GM18873 (cell line): ENCODE measurements around the gene DLG2.
"Not testable (repeated sequence)": the region's sequence is repeated elsewhere in the genome, so short reads cannot be mapped to it uniquely, and the experiment has no call there.

Source experiments
- ATAC-seq: cut with Tn5 transposase; IDR thresholded peaks from one replicate; pipeline ENCODE4 v1.9.1; 2021; ENCODE audit warnings: mild to moderate bottlenecking, moderate library complexity, moderate number of reproducible peaks; ENCODE audit not compliant: unreplicated experiment, low FRiP score

The DLG2 gene

DNA sequence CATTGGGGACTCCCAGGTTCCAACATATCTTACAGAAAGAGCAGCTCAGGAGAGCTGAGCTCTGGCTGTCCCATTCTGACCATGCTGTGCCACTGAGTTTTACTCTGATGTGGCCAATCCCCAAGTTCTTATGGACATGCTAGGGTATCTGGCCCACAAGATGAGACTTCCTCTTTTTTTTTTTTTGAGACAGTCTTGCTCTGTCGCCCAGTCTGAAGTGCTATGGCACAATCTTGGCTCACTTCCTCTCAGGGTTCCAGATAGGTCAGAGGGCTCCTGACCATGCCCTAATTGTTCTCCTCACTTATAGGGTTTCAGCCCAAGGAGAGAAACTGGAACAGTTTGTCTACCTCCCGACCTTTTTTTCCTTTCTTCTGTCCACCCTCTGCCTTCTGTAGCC is 2188.7 kb downstream of the DLG2 start:
- ATAC-seq, result no peak

DNA sequence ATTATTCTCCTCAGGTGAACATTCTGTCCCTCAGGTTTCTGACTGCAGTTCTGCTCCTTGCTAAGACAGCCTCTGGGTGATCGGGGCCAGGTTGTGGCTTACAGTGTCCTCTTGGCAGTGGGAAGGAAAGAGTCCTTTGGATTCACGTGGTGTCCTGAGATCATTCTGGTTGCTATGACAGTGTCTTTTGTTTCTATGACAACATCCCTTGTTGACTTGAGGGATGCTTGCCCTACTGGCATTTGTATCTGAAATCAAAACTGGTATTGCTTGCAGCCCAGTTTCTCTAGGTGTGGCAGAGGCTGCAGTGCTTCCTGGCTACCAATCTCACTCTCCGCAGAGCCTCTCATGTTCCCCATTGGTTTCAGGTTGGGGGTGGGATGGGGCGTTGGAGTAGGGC is 2189.2 kb downstream of the DLG2 start:
- no peak for ATAC-seq

DNA sequence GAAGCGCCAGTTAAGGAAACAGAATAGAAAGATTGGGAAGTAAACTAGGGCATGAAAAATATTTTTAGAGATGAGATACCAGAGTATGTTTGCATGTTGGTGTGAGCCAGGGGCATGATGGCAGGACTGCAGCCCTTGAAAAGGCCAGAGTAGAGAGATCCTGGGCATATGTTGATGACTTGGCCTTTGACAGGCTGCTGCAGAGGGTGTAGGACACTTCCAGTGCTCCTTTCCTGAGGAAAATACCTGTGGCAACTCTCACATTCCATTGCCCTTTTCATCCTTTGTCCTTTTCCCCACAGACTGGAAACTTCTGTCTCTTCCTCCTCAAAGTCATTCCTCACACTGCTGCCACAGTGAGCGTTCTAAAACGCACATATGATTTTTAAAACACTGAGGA is 2190.3 kb downstream of the DLG2 start:
- no peak for ATAC-seq

DNA sequence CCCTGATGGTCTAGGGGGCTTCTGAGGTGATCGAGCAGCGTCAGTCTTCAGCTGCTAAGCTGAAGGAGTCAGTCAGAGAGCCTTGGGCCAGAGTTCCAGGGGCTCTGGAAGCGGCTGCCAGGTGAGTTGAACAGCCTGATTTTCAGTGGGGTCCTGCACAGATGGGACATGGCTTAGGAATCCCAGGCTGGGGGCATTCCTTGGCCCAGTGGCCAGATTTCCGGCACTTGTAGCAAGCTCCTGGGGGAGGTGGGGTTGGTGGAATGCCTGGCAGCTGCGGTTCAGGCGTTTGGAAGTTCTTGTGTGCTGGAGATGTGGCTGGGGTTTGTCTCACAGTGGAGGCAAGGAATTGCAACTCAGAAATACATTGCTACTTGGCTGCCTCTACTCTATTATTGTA is 2192.3 kb downstream of the DLG2 start:
- ATAC-seq, result not testable (repeated sequence)

DNA sequence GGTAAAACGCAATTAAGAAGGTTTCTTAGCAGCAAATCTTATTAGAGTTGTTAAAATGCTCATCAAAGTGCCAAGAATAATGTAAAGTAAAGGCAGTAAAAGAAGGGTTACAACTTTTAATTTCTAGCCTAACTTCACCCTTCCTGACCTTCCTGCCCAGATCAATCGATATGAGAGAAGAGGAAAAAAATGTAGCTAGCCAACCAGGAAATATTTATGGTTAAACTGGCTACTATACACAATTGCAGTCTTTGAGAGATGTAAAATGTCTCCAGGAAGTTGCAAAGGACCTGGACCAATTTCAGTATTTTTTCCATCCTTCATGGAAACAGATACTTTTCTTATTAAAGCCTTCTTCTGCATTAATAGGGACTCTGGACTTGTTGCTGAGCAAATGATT is 2199.2 kb downstream of the DLG2 start:
- ATAC-seq, result no peak

DNA sequence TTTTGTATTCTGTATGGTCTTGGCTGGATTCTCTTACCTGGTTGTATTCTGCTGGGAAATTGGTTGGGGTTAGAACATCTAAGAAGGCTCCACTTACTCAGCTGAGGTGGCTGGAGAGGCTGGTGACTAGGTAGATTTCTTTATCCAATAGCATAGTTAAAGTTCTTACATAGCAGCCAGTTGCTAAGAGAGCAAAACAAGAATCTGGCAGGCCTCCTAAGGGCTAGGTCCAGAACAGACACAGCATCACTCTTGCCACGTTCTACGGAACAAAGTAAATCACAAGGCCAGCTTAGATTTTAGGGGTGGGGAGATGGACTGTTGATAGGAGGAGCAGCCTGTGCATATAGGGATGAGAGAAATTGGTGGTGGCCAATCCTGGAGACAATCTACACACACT is 2199.6 kb downstream of the DLG2 start:
- no peak for ATAC-seq

DNA sequence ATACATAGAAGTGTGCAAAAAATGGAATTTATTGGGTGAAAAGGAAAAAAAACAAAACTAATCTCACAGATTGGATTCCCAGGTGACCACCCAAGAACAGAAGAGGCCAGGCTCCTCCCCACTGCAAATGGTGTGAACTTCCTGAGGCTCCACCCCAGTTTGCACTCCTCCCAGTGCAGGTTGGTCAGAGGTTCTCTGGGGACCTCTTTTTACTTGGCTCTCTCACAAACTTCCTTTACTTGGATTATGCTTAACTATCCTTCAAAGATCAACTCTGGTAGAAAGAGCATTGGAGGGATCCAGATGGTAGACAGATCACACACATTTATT is 2202.0 kb downstream of the DLG2 start:
- no peak for ATAC-seq

DNA sequence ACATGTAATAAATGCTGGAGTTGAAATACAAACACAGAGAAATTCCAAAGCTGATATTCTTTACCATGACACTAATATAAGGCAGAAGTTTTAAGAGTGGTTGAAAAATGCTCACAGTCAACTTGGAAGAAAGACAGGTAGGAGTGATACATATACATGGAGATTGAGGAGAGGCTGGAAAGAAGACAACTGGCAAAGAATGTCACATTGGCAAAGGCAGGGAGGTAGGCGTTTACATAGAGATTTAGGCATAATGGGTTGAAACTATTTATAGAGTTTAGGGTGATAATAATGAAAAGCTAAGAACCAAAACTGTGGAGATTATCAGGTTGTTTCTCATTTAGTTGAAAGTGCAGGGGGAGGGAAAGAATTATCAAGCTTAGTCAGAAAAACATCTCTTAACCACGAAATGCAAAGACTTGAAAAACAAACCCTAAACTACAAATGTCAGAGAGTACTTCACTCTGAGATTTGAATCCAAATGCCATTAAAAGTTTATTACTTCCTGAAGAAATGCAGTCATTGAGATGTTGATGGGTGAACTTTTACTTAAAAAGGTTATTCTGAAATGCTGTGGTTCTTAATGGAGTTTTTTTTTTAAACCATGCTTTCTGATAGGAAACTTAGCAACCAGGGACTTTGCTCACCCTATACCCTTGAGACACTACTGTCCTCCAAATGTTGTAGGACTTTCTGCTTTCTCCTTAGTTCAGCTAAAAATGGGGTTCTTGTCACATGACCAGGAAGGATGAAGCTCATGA is 2202.6 kb downstream of the DLG2 start:
- ATAC-seq, result no peak

DNA sequence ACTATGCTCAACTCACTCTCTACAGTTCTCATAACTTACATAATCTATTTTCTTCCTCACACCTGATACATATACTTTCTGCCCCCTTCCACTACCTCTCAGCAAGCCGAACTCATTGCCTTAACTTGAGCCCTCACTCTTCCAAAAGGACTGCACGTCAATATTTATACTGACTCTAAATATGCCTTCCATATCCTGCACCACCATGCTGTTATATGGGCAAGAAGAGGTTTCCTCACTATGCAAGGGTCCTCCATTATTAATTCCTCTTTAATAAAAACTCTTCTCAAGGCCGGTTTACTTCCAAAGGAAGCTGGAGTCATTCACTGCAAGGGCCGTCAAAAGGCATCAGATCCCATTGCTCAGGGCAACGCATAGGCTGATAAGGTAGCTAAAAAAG is 2204.5 kb downstream of the DLG2 start:
- ATAC-seq, result not testable (repeated sequence)

DNA sequence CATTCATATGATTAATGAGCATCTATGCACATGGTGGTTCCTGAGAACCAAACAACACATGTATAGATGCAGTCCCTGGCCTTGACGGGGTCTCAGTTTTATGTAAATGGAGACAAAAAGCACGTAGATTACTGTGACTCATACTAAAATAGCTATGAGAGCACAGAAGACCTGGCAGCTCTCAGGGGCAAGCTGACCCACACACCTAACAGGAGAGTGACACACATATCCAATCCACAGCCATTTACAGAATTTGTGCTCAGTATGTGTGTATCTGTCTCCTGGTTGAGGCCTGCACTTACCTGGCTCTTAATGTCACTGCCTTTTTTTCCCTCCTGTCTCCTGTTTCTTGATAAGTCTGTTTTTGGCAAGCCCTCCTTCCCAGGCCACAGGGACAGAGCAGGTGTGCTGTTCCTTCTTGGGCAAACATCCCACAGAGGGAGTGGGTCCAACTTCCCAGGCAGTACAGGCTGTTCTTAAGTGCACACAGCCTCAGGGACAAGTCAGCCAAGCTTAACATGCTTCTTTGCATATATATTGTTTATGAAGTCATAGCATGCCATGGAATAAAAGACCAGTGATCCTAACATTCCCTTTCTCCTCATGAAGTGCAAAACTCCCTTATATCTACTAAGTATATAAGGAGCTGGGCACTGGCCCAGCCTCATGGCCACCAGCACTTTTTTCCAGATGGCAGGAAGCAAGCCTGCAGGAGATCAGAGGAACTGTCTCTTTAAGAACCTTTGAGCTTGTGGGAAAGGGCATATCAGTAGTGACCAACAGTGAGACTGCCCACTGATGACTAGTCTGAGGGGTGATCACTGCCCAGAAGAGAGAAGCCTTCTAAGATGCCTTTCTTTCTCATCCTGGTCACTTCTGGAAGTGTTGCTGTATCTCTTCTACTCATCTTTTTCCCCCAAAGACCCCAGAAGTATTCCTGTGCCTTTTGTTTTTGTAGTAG is 2216.3 kb downstream of the DLG2 start:
- ATAC-seq, result no peak

DNA sequence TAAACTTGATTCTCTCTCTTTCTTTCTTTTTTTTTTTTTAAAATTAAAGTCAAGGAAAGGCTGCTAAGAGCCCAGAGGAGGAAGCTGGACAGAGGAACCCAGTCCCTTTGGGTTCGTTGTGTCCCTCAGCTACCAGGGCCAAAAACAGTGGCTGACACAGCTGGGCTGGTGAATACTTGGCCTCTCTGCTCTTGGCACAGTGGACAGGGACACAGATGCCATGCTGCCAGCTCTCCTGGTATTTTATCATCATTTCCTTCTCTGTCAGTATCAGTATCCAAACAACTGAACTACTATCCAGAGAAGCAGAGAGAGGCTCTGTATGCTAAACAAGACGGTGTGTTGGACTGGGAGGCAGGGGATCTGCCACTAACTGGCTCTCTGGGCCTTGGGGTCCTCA is 2217.3 kb downstream of the DLG2 start:
- no peak for ATAC-seq

DNA sequence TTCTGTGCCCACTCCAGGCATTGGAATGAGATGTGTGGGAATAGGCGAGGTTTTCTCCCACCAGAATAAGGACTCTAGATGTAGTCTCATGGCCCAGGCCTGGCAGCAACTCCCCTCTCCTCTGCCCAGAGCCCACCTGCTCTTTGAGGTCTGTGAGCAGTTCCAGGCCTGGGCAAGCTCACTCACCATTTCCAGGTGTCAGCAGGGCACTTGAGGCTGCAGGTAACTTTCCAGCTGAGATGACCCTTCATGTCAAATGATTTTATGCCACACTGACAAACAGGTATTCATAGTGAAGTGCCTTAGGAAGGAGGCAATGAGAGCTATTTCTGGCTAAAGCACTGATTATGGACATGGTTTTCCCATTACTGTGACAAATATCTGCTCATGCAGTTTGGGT is 2217.7 kb downstream of the DLG2 start:
- ATAC-seq, result no peak

DNA sequence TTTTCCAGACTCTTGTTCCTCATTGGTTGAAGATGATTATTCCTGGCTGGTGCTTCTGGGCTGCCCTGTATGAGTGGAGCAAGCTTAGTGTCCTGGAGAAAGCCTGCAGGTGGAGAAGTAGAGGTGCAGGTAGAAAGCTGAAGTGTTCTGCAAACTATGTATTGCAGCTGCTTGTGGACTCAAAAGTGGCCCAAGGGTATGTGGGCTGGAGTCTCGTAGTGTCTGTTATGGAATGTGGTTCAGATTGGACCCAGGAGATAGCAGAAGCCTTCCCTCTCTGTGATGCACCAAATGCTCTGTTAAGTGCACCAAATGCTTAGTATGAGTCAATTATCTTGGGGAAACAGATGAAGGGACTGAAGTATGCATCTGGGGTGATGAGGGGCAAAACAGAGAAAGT is 2218.2 kb downstream of the DLG2 start:
- no peak for ATAC-seq
